Tibial artery (tissue), 4 donors: ENCODE data around the gene NKX1-2.

Experiments
- DNase-seq, 2 donors: peaks; one replicate each; pipeline ENCODE4 v3.0.0-alpha.2; 2019
- H3K27ac ChIP-seq, 2 donors: fragments of 200-600 bp; sonication (generic) in 1 of 2; 1 replicate in 1 of 2; 2 replicates in 1 of 2; pipeline ENCODE4 v1.5.1; 2018 to 2019; ENCODE audit warnings: mild to moderate bottlenecking in 1 of 2
- H3K27me3 ChIP-seq, 2 donors: fragments of 200-600 bp; sonication (generic) in 1 of 2; one replicate each; pipeline versions ENCODE4 v1.5.1 to v1.6.0; 2016 to 2019
- H3K36me3 ChIP-seq, 3 donors: fragments of 200-600 bp; sonication (generic) in 2 of 3; one replicate each; pipeline ENCODE4 v1.5.1; 2016 to 2019; ENCODE audit warnings: mild to moderate bottlenecking in 2 of 3
- H3K4me1 ChIP-seq, 4 donors: fragments of 200-600 bp; sonication (generic) in 2 of 4; 1 replicate in 3 of 4; 2 replicates in 1 of 4; pipeline ENCODE4 v1.5.1; 2016 to 2019
- H3K4me3 ChIP-seq, 2 donors: fragments of 200-600 bp; sonication (generic) in 1 of 2; 1 replicate in 1 of 2; 2 replicates in 1 of 2; pipeline ENCODE4 v1.5.1; 2018 to 2019; ENCODE audit warnings: mild to moderate bottlenecking in 2 of 2
- H3K9me3 ChIP-seq, 3 donors: fragments of 200-600 bp; sonication (generic) in 1 of 3; one replicate each; pipeline ENCODE4 v1.5.1; 2016 to 2019
- intact Hi-C: fragments of 100-400 bp; cut with DNase I; formaldehyde crosslinking; loops from one replicate; pipeline ENCODE4 v1.15.0; 2023; ENCODE audit warnings: low total_unique reads
- TF ChIP-seq, protein P1 (sequence below), 2 experiments: fragments of 200-600 bp in 1 of 2; fragments of 450-650 bp in 1 of 2; IDR thresholded peaks; one replicate each; pipeline ENCODE4 v1.5.1; 2017 to 2019; ENCODE audit warnings: antibody characterized with exemption in 2 of 2, mild to moderate bottlenecking in 1 of 2, moderate library complexity in 1 of 2

Gene NKX1-2

GRCh38 chr10:124409696-124410095, 40.1 kb downstream of the NKX1-2 start:
- H3K4me1 ChIP-seq: peaks cover 0 to 23% (median 14%) of the 10 kb centered on the region in 4 donors
- H3K27me3 ChIP-seq: no peaks in the 10 kb centered on the region
- peaks cover 34 to 58% (median 39%) of the 10 kb centered on the region in 3 donors for H3K36me3 ChIP-seq
- no peak for DNase-seq
- no peaks in the 10 kb centered on the region for H3K9me3 ChIP-seq
- H3K27ac ChIP-seq: no peak overlapping the region
- intact Hi-C loops: loop anchor here (10.0 kb wide), 1 partner anchor 325 kb away; no protein-coding TSS in a partner anchor
- TF ChIP-seq, protein P1, sequence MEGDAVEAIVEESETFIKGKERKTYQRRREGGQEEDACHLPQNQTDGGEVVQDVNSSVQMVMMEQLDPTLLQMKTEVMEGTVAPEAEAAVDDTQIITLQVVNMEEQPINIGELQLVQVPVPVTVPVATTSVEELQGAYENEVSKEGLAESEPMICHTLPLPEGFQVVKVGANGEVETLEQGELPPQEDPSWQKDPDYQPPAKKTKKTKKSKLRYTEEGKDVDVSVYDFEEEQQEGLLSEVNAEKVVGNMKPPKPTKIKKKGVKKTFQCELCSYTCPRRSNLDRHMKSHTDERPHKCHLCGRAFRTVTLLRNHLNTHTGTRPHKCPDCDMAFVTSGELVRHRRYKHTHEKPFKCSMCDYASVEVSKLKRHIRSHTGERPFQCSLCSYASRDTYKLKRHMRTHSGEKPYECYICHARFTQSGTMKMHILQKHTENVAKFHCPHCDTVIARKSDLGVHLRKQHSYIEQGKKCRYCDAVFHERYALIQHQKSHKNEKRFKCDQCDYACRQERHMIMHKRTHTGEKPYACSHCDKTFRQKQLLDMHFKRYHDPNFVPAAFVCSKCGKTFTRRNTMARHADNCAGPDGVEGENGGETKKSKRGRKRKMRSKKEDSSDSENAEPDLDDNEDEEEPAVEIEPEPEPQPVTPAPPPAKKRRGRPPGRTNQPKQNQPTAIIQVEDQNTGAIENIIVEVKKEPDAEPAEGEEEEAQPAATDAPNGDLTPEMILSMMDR (IDR thresholded peaks at IDR 0.05): no peak
- no peak overlapping the region for H3K4me3 ChIP-seq

DNA sequence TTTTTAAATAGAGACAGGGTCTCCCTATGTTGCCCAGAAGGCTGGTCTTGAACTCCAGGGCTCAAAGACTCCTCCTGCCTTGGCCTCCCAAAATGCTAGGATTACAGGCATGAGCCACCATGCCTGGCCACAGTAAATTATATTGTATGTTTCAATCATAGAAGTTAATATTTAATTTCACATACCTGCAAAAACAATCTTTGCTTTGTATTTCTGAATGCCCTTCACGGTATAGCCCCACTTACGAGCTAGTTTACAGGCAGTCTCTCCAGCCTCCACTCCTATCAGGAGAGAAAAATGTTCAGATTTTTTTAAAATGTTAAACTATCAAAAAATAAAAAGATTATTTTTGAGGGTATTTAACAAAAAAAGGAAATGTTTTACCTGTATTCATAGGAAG, 41.5 kb downstream of the NKX1-2 start:
- Histone ChIP-seq H3K9me3 (no peaks in the 10 kb centered on the region), H3K4me3 (no peak overlapping the region), H3K27me3 (no peaks in the 10 kb centered on the region), H3K36me3 (peaks cover 45 to 71% (median 52%) of the 10 kb centered on the region in 3 donors), H3K27ac (no peak overlapping the region), H3K4me1 (peaks cover 0 to 11% (median 2%) of the 10 kb centered on the region in 4 donors)
- intact Hi-C loops: no loop called here
- TF ChIP-seq, protein P1 (IDR thresholded peaks at IDR 0.05): no peak
- DNase-seq: no peak

GRCh38 chr10:124407456-124407855, 42.4 kb downstream of the NKX1-2 start:
- Histone ChIP-seq H3K36me3 (peaks cover 53 to 80% (median 61%) of the 10 kb centered on the region in 3 donors), H3K9me3 (no peaks in the 10 kb centered on the region), H3K27me3 (no peaks in the 10 kb centered on the region), H3K27ac (no peak overlapping the region), H3K4me3 (no peak overlapping the region), H3K4me1 (peaks cover 0 to 9% (median 0%) of the 10 kb centered on the region in 4 donors)
- TF ChIP-seq, protein P1 (IDR thresholded peaks at IDR 0.05): no peak
- DNase-seq: no peak
- intact Hi-C loops: no loop called here

DNA sequence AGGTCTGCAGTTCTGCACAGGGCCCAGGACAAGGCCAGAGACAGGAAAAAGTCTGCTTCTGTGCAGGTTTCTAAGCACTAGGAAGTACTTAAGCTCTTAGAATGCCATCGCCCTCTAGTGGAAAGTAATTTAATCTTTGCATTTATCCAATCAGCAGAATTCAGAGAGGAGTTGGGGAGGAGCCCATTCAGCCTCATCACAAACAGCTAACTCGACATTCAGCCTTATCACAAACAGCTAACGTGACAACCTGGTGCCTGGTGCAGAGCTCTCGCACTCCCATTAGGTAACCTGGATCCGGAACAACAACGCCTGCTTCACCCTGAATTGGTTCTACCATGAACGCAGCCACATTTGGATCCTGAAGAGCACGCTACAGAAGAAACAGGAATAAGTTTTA, 46.3 kb downstream of the NKX1-2 start:
- H3K27me3 ChIP-seq: no peaks in the 10 kb centered on the region
- intact Hi-C loops: no loop called here
- H3K4me3 ChIP-seq: no peak overlapping the region
- no peaks in the 10 kb centered on the region for H3K4me1 ChIP-seq
- no peak for DNase-seq
- H3K27ac ChIP-seq: no peak overlapping the region
- H3K9me3 ChIP-seq: no peaks in the 10 kb centered on the region
- H3K36me3 ChIP-seq: peaks cover 82 to 98% (median 91%) of the 10 kb centered on the region in 3 donors
- TF ChIP-seq, protein P1 (IDR thresholded peaks at IDR 0.05): peak; percentile 39 to 46

DNA sequence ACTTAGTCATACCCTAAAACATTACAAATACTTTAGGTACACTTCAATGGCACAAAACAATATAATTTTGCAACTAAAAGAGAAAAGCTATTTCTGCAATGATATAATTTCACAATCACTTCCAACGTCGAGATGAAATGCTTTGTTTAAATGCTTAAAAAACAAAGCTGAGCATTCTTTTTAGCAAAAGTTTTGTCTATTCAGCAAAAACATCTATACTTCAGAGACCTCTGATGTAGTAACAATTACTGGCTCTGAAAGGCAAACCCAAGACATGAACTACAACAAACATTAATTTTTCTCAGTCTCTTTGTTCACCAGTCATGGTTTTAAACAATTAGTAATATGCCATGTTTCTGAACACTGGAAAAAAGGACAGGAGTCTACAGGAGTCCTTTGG, 47.6 kb downstream of the NKX1-2 start:
- H3K27ac ChIP-seq: no peak overlapping the region
- H3K36me3 ChIP-seq: peaks cover 87 to 99% (median 96%) of the 10 kb centered on the region in 3 donors
- H3K4me3 ChIP-seq: no peak overlapping the region
- intact Hi-C loops: no loop called here
- no peak for DNase-seq
- H3K27me3 ChIP-seq: no peaks in the 10 kb centered on the region
- no peaks in the 10 kb centered on the region for H3K4me1 ChIP-seq
- no peaks in the 10 kb centered on the region for H3K9me3 ChIP-seq
- TF ChIP-seq, protein P1 (IDR thresholded peaks at IDR 0.05): no peak

- intact Hi-C loops: no loop called here
Observed at GRCh38 chr10:124401633-124402032, 48.2 kb downstream of the NKX1-2 start.

More at GRCh38 chr10:124401633-124402032, 48.2 kb downstream of the NKX1-2 start:
- no peak for DNase-seq
- no peaks in the 10 kb centered on the region for H3K4me1 ChIP-seq
- no peaks in the 10 kb centered on the region for H3K27me3 ChIP-seq
- H3K9me3 ChIP-seq: no peaks in the 10 kb centered on the region
- H3K36me3 ChIP-seq: peaks cover 82 to 99% (median 96%) of the 10 kb centered on the region in 3 donors
- no peak overlapping the region for H3K4me3 ChIP-seq
- TF ChIP-seq, protein P1 (IDR thresholded peaks at IDR 0.05): no peak
- H3K27ac ChIP-seq: no peak overlapping the region
